ENCODE results near the gene RABGAP1. TPM values are rescaled to one million over a fixed set of nuclear protein-coding genes. Genes with fewer than 3 reads are reported as not detected.

Gene RABGAP1
- total RNA-seq, 1 donor from 2014 or later: 80.2 TPM

DNA sequence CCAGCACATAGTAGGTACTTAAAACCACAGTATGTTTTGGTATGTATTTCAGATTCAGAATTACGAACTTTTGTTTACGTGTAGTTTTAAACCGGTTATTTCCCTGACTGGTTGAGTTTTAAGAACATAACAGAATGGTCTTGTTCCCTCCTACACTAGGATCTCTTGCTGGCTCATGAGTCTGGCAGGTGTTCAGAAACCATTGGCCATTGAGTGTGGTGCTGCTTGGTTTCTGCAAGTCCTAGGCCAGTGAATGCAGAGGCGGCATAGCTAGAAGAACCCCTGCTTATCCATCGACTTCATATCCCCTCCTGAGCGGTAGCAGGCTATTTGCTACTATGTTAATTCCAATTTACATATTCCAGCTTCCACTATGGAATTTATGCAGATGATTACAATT is 158.2 kb downstream of the RABGAP1 start:
- TF ChIP-seq, protein P1, sequence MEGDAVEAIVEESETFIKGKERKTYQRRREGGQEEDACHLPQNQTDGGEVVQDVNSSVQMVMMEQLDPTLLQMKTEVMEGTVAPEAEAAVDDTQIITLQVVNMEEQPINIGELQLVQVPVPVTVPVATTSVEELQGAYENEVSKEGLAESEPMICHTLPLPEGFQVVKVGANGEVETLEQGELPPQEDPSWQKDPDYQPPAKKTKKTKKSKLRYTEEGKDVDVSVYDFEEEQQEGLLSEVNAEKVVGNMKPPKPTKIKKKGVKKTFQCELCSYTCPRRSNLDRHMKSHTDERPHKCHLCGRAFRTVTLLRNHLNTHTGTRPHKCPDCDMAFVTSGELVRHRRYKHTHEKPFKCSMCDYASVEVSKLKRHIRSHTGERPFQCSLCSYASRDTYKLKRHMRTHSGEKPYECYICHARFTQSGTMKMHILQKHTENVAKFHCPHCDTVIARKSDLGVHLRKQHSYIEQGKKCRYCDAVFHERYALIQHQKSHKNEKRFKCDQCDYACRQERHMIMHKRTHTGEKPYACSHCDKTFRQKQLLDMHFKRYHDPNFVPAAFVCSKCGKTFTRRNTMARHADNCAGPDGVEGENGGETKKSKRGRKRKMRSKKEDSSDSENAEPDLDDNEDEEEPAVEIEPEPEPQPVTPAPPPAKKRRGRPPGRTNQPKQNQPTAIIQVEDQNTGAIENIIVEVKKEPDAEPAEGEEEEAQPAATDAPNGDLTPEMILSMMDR (IDR thresholded peaks at IDR 0.05; ENCODE audit: partially characterized antibody, unreplicated experiment): no peak
- no peak for DNase-seq
- H3K36me3 Mint-ChIP-seq (ENCODE audit: unreplicated experiment): no peaks in the 10 kb centered on the region
- peaks cover 2% of the 10 kb centered on the region for H3K9me3 Mint-ChIP-seq (ENCODE audit: unreplicated experiment)
- H3K4me3 Mint-ChIP-seq (ENCODE audit: unreplicated experiment): no peak overlapping the region
- H3K4me1 Mint-ChIP-seq (ENCODE audit: low read depth, unreplicated experiment): peaks cover 2% of the 10 kb centered on the region
- H3K27me3 Mint-ChIP-seq (ENCODE audit: unreplicated experiment): peaks cover 2% of the 10 kb centered on the region
- H3K27ac Mint-ChIP-seq (ENCODE audit: unreplicated experiment): no peak overlapping the region

DNA sequence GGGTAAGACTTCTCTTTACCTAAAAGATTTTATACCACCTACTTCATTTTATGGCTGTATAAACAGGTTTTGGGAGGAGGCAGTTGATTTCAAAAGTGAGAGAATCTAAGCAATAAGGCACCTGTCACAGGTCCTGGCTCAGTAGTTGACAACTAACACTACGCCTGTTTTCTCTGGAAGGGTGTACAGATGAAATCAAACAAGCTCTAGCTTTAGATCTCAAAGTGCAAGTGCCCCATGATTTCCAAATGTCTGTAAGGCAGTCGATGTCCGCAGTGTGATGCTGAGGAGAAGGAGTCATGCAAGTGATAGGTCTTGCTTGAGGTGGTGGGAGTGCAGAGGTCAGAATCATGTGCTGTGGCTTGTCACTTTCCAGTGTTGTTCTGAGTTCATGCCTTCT is 158.7 kb downstream of the RABGAP1 start:
- no peak overlapping the region for H3K4me3 Mint-ChIP-seq (ENCODE audit: unreplicated experiment)
- peaks cover 3% of the 10 kb centered on the region for H3K4me1 Mint-ChIP-seq (ENCODE audit: low read depth, unreplicated experiment)
- H3K36me3 Mint-ChIP-seq (ENCODE audit: unreplicated experiment): no peaks in the 10 kb centered on the region
- H3K9me3 Mint-ChIP-seq (ENCODE audit: unreplicated experiment): peaks cover 4% of the 10 kb centered on the region
- no peak overlapping the region for H3K27ac Mint-ChIP-seq (ENCODE audit: unreplicated experiment)
- TF ChIP-seq, protein P1 (IDR thresholded peaks at IDR 0.05; ENCODE audit: partially characterized antibody, unreplicated experiment): no peak
- DNase-seq: no peak
- H3K27me3 Mint-ChIP-seq (ENCODE audit: unreplicated experiment): peaks cover 2% of the 10 kb centered on the region

DNA sequence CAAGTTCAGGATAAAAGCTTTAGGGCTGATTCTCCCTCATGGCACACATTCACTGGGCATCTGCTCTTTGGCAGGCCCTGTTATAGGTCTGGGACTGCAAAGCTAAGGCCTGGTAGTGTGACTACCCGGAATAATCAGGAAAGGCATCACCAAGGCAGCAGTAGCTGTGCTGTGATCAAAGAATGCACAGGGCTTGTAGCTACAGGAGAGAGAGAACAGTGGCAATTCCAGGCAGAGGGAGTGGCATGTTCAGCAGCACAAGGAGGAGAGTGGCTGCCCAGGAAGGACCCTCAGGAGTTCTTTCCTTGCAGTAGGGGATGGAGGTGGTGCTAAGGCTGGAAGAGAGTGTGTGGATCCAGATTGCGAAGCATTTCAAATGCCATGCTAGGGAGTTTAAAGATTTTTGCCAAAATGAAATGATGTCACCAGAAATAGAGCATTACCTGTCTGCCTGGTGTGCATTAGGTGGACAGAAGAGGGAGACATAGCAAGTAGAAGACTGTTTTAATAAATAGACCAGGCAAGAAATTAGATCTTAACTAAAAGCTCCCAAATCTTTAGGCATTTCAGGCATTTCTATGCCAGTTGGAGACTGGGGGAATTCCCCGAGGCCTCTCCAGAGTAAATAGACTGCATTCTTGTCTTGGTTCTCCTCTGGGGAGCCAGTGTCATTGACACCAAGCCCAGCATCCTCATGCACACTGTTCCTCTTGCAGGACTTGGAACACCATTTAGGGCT is 161.7 kb downstream of the RABGAP1 start:
- H3K27me3 Mint-ChIP-seq (ENCODE audit: unreplicated experiment): peaks cover 8% of the 10 kb centered on the region
- TF ChIP-seq, protein P1 (IDR thresholded peaks at IDR 0.05; ENCODE audit: partially characterized antibody, unreplicated experiment): no peak
- H3K4me3 Mint-ChIP-seq (ENCODE audit: unreplicated experiment): no peak overlapping the region
- no peaks in the 10 kb centered on the region for H3K36me3 Mint-ChIP-seq (ENCODE audit: unreplicated experiment)
- peaks cover 9% of the 10 kb centered on the region for H3K9me3 Mint-ChIP-seq (ENCODE audit: unreplicated experiment)
- peak overlapping the region; percentile 38 for H3K27ac Mint-ChIP-seq (ENCODE audit: unreplicated experiment)
- no peak for DNase-seq
- H3K4me1 Mint-ChIP-seq (ENCODE audit: low read depth, unreplicated experiment): peaks cover 7% of the 10 kb centered on the region

DNA sequence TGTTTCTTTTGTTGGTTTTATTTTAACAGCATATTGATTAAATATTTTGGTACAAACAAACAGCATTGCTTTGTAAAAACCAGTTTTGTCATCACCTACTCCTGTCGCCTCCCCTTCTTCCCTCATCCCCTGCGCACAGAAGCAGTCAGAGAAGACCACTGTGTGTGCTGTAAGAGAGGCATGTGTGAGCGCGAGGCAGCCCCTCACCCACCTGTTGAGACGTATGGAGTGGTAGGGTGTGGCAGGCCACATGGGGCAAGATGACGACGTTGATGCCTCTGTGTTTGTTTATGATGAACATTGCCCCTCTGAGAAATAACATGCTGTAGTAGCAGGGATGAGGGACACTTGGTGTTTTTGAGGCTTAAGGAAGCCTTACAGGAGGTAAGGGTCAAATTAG is 164.0 kb downstream of the RABGAP1 start:
- peaks cover 8% of the 10 kb centered on the region for H3K27me3 Mint-ChIP-seq (ENCODE audit: unreplicated experiment)

DNA sequence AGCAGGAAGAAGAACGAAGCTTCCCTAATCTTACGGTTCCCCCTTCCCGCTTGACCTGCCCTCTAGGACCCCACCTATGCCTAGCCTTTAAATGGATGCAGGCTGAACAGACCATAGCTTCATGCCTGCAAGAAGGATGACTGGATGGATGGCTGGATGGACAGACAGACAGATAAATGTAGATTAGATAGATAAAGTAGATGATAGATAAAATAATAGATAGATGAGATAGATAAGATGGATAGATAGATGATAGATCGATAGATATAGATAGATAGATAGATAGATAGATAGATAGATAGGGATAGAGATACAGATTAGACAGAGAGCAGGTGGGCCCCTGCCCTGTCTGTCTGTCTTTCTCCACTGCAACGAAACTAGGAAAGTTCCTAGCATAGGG is 164.7 kb downstream of the RABGAP1 start:
- H3K27ac Mint-ChIP-seq (ENCODE audit: unreplicated experiment): no peak overlapping the region
- no peaks in the 10 kb centered on the region for H3K36me3 Mint-ChIP-seq (ENCODE audit: unreplicated experiment)
- DNase-seq: no peak
- H3K4me3 Mint-ChIP-seq (ENCODE audit: unreplicated experiment): no peak overlapping the region
- H3K4me1 Mint-ChIP-seq (ENCODE audit: low read depth, unreplicated experiment): peaks cover 7% of the 10 kb centered on the region
- peaks cover 7% of the 10 kb centered on the region for H3K27me3 Mint-ChIP-seq (ENCODE audit: unreplicated experiment)
- H3K9me3 Mint-ChIP-seq (ENCODE audit: unreplicated experiment): peaks cover 9% of the 10 kb centered on the region
- TF ChIP-seq, protein P1 (IDR thresholded peaks at IDR 0.05; ENCODE audit: partially characterized antibody, unreplicated experiment): no peak

More for the DNA sequence above, 164.0 kb downstream of the RABGAP1 start:
- H3K9me3 Mint-ChIP-seq (ENCODE audit: unreplicated experiment): peaks cover 9% of the 10 kb centered on the region
- DNase-seq: no peak
- H3K27ac Mint-ChIP-seq (ENCODE audit: unreplicated experiment): no peak overlapping the region
- H3K4me3 Mint-ChIP-seq (ENCODE audit: unreplicated experiment): no peak overlapping the region
- TF ChIP-seq, protein P1 (IDR thresholded peaks at IDR 0.05; ENCODE audit: partially characterized antibody, unreplicated experiment): no peak
- peaks cover 7% of the 10 kb centered on the region for H3K4me1 Mint-ChIP-seq (ENCODE audit: low read depth, unreplicated experiment)
- no peaks in the 10 kb centered on the region for H3K36me3 Mint-ChIP-seq (ENCODE audit: unreplicated experiment)

Data from glutamatergic neuron (in vitro differentiated cells).